Esophagus muscularis mucosa (tissue), 4 donors: ENCODE results near the gene SLC20A1.

ENCODE experiments used
- EP300 ChIP-seq: sonication (generic); formaldehyde crosslinking; IDR thresholded peaks from one replicate; pipeline ENCODE4 v1.6.1; 2017; ENCODE audit warnings: antibody characterized with exemption
- POLR2A ChIP-seq: fragments of 450-650 bp; IDR thresholded peaks from one replicate; pipeline ENCODE4 v1.6.1; 2017; ENCODE audit warnings: antibody characterized with exemption, moderate library complexity, mild to moderate bottlenecking, low read depth
- POLR2AphosphoS5 ChIP-seq, 2 donors: sonication (generic); formaldehyde crosslinking; IDR thresholded peaks; one replicate each; pipeline ENCODE4 v1.6.1; 2017; ENCODE audit warnings: antibody characterized with exemption in 2 of 2
- TF ChIP-seq, protein P1 (sequence below), 3 experiments: fragments of 200-600 bp in 2 of 3; fragments of 450-650 bp in 1 of 3; sonication (generic) in 2 of 3; IDR thresholded peaks; one replicate each; pipeline ENCODE4 v1.5.1; 2017 to 2019; ENCODE audit warnings: antibody characterized with exemption in 3 of 3, mild to moderate bottlenecking in 2 of 3, moderate library complexity in 1 of 3

DNA sequence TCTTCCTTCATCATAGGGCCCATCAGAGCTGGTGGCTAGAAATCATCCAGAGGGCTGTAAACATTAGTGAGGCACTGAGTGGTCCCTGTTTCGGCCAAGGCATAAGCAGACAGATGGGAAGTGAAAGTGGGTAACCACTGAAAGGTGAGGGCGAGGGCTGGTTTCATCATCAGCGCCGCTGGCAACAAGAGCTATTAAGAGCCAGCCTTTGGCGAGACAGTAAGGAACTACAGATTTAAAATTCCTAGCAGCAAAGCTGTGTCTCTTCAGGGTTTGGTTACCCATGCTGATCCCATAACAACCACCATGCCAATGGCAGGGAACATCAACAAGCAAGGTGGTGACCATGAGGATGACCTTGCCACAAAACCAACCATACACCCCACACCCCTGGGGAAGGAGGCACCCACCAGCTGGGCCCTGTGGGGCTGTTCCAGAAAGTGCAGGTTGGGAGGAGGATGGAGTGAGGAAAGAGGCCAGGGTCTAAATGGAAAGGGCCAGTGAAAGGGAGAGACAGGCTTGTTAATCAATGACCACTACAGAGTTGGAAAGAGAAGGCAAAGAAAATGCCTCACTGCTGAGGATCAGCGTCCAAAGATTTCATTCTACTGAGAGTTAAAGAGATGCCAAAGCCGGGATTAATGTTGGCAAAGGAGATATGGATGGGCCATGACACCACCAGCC lies 9.0 kb upstream of the SLC20A1 start:
- TF ChIP-seq, protein P1, sequence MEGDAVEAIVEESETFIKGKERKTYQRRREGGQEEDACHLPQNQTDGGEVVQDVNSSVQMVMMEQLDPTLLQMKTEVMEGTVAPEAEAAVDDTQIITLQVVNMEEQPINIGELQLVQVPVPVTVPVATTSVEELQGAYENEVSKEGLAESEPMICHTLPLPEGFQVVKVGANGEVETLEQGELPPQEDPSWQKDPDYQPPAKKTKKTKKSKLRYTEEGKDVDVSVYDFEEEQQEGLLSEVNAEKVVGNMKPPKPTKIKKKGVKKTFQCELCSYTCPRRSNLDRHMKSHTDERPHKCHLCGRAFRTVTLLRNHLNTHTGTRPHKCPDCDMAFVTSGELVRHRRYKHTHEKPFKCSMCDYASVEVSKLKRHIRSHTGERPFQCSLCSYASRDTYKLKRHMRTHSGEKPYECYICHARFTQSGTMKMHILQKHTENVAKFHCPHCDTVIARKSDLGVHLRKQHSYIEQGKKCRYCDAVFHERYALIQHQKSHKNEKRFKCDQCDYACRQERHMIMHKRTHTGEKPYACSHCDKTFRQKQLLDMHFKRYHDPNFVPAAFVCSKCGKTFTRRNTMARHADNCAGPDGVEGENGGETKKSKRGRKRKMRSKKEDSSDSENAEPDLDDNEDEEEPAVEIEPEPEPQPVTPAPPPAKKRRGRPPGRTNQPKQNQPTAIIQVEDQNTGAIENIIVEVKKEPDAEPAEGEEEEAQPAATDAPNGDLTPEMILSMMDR (IDR thresholded peaks at IDR 0.05) = no peak
- no peak for TF ChIP-seq POLR2A
- TF ChIP-seq EP300 = no peak
- TF ChIP-seq POLR2AphosphoS5 (IDR thresholded peaks at IDR 0.05) = no peak
